OCI-LY7 (cell line): ENCODE measurements around the gene PPM1A.

Experiments used
- CTCF ChIP-seq: fragments of 200-600 bp; sonication (generic); conservative IDR thresholded peaks from 2 replicates; pipeline ENCODE4 v1.5.1; 2014; ENCODE audit warnings: mild to moderate bottlenecking, antibody characterized with exemption, low read length, moderate library complexity, mixed read lengths
- EZH2phosphoT487 ChIP-seq: fragments of 200-600 bp; sonication (generic); IDR thresholded peaks from 2 replicates; pipeline ENCODE4 v1.6.1; 2018; ENCODE audit warnings: low read depth, borderline replicate concordance, mild to moderate bottlenecking, mixed run types, antibody characterized with exemption, low read length, moderate library complexity, mixed read lengths

GRCh38 chr14:60204843-60205774 is 43.9 kb upstream of the PPM1A start:
- TF ChIP-seq CTCF, result no peak
- TF ChIP-seq EZH2phosphoT487, result no peak
